AG10803 (cell line): ENCODE results near the gene RPS6KA5.
"Not testable (repeated sequence)": the region's sequence is repeated elsewhere in the genome, so short reads cannot be mapped to it uniquely, and the experiment has no call there.

Experiments
- DNase-seq: peaks from one replicate; pipeline ENCODE4 v3.0.0; 2010; ENCODE audit warnings: low read depth
- H3K4me3 ChIP-seq: 2 replicates; pipeline ENCODE4 v1.5.1; 2011; ENCODE audit warnings: mild to moderate bottlenecking, low read length, control low read depth
- TF ChIP-seq, protein P1 (sequence below): conservative IDR thresholded peaks from 2 replicates; pipeline ENCODE4 v1.5.1; 2011; ENCODE audit warnings: mild to moderate bottlenecking, low read length, control low read depth, inconsistent platforms

RPS6KA5 gene

DNA sequence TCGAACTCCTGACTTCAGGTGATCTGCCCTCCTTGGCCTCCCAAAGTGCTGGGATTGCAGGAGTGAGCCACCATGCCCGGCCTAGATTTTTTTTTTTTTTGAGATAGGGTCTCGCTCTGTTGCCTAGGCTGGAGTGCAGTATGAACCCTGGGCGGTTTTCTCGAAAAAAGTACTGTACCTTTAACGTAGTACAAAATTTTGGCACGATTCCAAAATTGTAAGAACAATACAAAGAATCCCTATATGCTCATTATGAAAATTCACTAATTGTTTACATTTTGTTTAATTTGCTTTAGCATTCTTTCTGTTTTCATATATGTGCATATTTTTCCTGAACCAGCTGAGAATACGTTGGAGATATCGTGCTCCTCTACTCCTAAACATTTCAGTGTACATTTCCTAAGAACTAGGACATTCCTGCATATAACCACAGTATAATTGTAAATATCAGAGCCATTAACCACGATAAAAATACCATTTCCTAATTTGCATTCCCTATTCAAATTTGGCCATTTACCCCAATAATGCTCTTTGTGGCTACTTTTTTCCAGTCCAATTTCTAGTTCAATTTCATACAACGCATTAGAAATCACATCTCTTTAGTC is 97.8 kb downstream of the RPS6KA5 start:
- DNase-seq: no peak
- TF ChIP-seq, protein P1, sequence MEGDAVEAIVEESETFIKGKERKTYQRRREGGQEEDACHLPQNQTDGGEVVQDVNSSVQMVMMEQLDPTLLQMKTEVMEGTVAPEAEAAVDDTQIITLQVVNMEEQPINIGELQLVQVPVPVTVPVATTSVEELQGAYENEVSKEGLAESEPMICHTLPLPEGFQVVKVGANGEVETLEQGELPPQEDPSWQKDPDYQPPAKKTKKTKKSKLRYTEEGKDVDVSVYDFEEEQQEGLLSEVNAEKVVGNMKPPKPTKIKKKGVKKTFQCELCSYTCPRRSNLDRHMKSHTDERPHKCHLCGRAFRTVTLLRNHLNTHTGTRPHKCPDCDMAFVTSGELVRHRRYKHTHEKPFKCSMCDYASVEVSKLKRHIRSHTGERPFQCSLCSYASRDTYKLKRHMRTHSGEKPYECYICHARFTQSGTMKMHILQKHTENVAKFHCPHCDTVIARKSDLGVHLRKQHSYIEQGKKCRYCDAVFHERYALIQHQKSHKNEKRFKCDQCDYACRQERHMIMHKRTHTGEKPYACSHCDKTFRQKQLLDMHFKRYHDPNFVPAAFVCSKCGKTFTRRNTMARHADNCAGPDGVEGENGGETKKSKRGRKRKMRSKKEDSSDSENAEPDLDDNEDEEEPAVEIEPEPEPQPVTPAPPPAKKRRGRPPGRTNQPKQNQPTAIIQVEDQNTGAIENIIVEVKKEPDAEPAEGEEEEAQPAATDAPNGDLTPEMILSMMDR: no peak
- no peak overlapping the region for H3K4me3 ChIP-seq

DNA sequence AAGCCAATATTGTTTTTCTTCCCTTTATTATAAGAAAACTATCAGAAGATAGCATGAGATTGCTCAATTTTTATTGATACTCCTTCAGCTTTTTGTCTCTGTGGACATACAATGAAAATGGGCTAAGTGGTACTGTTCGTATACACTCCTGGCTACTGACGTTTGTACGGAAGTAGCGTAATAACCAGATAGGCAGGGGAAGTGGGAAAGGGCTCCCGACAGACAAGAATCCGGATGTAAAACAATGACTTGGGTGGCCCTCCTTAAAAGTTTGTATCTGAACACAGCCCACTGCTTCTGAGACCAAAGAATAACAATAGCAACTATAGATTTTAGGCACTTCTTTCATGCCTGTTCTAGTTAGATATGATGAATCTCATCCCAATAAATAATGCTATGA is 99.6 kb downstream of the RPS6KA5 start:
- no peak for DNase-seq
- TF ChIP-seq, protein P1: no peak
- H3K4me3 ChIP-seq: no peak overlapping the region

DNA sequence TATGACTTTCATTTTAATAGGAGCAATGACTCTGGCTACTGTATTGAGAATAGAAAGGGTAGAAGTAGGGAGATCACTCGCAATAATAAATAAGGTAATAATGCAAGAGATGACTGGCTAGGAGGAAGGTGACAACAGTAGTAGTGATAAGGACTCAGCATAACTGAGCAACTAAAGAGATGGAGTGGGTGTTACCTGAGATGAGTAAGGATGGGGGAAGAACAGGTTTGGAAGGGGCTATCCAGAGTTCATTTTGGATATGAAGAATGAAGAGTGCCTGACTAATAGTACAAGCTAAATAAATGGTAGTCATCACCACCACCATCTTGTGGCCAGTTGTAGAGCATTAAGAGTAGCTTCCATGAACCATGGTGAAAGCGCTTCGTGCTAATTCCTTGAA is 101.1 kb downstream of the RPS6KA5 start:
- no peak overlapping the region for H3K4me3 ChIP-seq
- DNase-seq: no peak
- TF ChIP-seq, protein P1: no peak

DNA sequence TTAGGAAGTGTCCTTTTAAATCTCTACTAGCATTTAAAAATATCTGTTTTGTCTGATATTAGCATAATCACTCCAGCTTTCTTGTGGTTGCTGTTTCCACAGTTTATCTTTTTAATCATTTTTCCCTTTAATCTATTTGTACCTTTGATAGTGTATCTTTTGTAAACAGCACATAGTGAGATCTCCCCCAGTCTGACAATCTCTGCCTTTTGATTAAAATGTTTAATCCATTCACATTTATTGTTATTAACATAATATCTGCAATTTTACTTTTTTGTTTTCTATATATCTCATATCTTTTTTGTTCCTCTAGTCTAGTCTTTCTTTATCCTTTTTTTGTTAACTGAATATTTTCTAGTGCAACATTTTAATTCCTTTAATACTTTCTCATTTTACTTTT is 104.2 kb downstream of the RPS6KA5 start:
- DNase-seq: no peak
- no peak overlapping the region for H3K4me3 ChIP-seq
- TF ChIP-seq, protein P1: no peak

DNA sequence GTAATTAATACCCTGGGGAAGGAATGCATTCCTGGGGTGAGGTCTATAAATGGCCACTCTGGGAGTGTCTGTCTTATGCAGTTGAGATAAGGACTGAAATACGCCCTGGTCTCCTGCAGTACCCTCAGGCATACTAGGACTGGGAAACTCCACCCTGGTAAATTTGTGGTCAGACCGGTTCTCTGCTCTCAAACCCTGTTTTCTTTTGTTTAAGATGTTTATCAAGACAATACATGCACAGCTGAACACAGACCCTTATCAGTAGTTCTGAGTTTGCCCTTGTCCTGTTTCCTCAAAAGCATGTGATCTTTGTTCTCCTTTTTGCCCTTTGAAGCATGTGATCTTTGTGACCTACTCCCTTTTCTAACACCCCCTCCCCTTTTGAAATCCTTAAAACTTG is 106.8 kb downstream of the RPS6KA5 start:
- not testable (repeated sequence) for DNase-seq, H3K4me3 ChIP-seq

DNA sequence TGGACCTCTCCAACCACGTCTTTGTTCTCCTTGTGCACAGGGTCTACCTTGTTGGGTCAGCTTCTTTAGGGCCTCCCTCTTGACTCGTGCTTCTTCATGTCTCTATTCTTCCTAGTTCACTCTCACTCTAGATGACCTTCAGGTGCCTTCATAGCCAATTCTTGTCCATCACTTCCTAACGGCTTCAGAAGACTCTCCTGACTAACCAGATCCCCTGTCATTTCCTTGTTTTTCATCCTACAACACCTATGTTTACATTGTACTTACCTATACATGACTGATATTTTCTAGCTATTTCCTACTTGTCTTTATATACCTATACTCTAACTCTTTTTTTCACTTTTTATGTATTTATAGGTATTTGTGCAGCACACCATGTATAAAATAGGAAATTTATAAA is 117.1 kb downstream of the RPS6KA5 start:
- no peak for DNase-seq
- TF ChIP-seq, protein P1: no peak
- no peak overlapping the region for H3K4me3 ChIP-seq

DNA sequence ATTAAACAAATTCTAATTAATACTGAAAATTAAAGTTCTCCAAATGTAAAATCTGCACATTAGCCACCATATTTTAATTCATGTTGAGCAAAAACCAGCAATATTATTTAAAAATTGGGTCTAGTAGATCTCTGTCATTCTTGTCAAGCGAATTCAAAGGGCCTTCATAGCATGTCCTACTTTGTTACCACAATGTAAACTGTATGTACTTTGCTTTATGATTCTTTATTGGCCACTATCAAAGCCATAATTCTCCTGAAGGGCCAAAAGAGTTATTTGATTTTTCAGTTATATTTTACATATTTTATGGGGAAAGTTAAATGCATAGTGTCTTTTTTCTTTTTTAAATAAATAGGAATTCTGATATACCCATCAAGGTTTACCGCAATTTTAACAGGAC is 117.9 kb downstream of the RPS6KA5 start:
- H3K4me3 ChIP-seq: no peak overlapping the region
- TF ChIP-seq, protein P1: no peak
- no peak for DNase-seq

DNA sequence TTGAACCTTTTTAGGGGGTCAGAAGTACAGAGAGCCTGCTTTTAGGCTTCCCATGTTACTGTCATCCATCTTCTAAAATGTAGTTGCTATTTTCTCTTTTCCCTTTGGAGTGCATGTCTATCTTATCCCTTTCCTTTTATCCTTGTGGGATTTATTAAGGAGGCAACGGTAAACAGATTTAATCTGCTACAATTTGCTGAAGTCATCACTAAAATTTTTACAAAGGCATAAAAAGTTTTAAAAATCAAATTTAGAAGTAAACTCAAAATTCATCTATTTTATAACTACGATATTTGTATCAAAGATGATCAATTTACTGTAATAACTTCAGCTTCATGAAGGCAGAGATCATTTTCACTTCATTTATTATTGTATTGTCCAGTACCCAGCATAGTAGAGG is 118.7 kb downstream of the RPS6KA5 start:
- DNase-seq: no peak
- TF ChIP-seq, protein P1: no peak
- H3K4me3 ChIP-seq: no peak overlapping the region
